Sigmoid colon (tissue), 4 donors: ENCODE data around the gene PGLYRP3.

ENCODE experiments used
- EP300 ChIP-seq, 4 donors: sonication (generic); formaldehyde crosslinking; IDR thresholded peaks; one replicate each; pipeline ENCODE4 v1.6.1; 2017; ENCODE audit warnings: antibody characterized with exemption in 4 of 4
- TF ChIP-seq, protein P1 (sequence below), 4 experiments: fragments of 450-650 bp in 3 of 4; fragments of 200-600 bp in 1 of 4; IDR thresholded peaks; one replicate each; pipeline ENCODE4 v1.5.1; 2016 to 2019; ENCODE audit warnings: antibody characterized with exemption in 4 of 4, mild to moderate bottlenecking in 3 of 4, moderate library complexity in 2 of 4

- no peak for TF ChIP-seq EP300 (IDR thresholded peaks at IDR 0.05)
- TF ChIP-seq, protein P1, sequence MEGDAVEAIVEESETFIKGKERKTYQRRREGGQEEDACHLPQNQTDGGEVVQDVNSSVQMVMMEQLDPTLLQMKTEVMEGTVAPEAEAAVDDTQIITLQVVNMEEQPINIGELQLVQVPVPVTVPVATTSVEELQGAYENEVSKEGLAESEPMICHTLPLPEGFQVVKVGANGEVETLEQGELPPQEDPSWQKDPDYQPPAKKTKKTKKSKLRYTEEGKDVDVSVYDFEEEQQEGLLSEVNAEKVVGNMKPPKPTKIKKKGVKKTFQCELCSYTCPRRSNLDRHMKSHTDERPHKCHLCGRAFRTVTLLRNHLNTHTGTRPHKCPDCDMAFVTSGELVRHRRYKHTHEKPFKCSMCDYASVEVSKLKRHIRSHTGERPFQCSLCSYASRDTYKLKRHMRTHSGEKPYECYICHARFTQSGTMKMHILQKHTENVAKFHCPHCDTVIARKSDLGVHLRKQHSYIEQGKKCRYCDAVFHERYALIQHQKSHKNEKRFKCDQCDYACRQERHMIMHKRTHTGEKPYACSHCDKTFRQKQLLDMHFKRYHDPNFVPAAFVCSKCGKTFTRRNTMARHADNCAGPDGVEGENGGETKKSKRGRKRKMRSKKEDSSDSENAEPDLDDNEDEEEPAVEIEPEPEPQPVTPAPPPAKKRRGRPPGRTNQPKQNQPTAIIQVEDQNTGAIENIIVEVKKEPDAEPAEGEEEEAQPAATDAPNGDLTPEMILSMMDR (IDR thresholded peaks at IDR 0.05): no peak
These were observed 62.6 kb downstream of the PGLYRP3 start for GRCh38 chr1:153250166-153250565.
